Measurements from ENCODE around the gene AP3M1.
"Not testable (repeated sequence)": the region's sequence is repeated elsewhere in the genome, so short reads cannot be mapped to it uniquely, and the experiment has no call there.

AP3M1 gene

GRCh38 chr10:74164716-74165529 lies 14.3 kb upstream of the AP3M1 start:
- in situ Hi-C loops (cut with MboI; ENCODE audit: low sequenced_read_pairs), result no loop called here

- in situ Hi-C loops (cut with MboI; ENCODE audit: low sequenced_read_pairs), result no loop called here
Measured at GRCh38 chr10:74163319-74164068, 12.9 kb upstream of the AP3M1 start.

GRCh38 chr10:74160013-74160412 lies 9.4 kb upstream of the AP3M1 start:
- in situ Hi-C loops (cut with MboI; ENCODE audit: low sequenced_read_pairs), result no loop called here

DNA sequence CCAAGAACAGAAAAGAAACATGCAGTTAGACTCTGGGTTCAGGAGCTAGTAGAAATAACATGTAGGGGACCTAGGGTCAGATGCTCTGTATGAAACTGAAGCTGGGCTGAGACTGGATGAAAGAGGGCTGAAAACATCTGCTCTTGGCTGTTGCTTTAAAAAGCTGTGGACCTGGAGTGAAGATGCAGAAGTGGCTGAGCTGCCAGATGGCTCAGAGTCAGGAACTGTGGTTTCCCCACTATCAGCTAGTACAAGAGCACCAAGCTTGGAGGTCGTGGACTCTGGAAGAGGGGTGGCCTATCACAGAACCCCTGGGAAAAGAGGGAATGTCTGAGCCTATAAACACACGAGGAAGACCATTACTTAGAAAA lies 6.3 kb upstream of the AP3M1 start:
- in situ Hi-C loops (cut with MboI; ENCODE audit: low sequenced_read_pairs), result no loop called here

DNA sequence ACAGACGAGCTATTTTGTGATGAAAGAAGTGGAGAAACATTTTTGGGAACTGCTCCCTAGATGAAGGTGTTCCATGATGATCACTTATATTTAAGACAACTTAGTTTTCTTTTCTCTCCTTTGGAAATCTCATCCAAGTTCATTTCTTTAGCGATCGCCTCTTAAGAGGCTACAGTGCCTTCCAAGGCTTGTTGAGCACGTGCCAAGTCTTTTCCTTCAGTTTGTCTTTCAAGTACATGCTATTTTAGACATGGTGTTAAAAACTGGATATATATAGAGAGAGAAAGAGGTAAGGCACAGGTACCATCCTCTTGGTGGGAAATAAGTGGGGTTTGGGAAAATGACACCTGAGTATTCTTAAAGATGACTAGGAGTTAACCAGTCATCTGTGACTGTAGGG lies 3.0 kb upstream of the AP3M1 start:
- in situ Hi-C loops (cut with MboI; ENCODE audit: low sequenced_read_pairs), result no loop called here

GRCh38 chr10:74153123-74153522 lies 2.5 kb upstream of the AP3M1 start:
- in situ Hi-C loops (cut with MboI; ENCODE audit: low sequenced_read_pairs), result no loop called here

- in situ Hi-C loops (cut with MboI; ENCODE audit: low sequenced_read_pairs), result no loop called here
Measured at GRCh38 chr10:74151879-74152722, 1.5 kb upstream of the AP3M1 start.

- in situ Hi-C loops (cut with MboI; ENCODE audit: low sequenced_read_pairs), result no loop called here
Measured at GRCh38 chr10:74150990-74151878, 606 bp upstream of the AP3M1 start, which contains the start of gene ADK. Gene ADK (plus strand): TSS chr10:74151221. CDS start chr10:74151279, 58 bp downstream.

DNA sequence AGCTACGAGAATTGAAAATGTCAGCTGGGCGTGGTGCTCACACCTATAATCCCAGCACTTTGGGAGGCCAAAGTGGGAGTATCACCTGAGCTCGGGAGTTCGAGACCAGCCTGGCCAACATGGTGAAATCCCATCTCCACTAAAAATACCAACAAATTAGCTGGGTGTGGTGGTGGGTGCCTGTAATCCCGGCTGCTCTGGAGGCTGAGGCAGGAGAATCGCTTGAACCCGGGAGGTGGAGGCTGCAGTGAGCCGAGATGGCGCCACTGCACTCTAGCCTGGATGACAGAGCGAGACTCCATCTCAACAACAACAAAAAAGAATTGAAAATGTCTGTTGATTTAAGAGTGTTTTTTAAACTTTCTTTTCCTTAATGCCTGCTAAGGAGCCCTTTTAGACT lies 3.6 kb downstream of the AP3M1 start:
- in situ Hi-C loops (cut with MboI; ENCODE audit: low sequenced_read_pairs), result not testable (repeated sequence)

- in situ Hi-C loops (cut with MboI; ENCODE audit: low sequenced_read_pairs), result no loop called here
Measured at GRCh38 chr10:74145133-74145532, 5.5 kb downstream of the AP3M1 start.

DNA sequence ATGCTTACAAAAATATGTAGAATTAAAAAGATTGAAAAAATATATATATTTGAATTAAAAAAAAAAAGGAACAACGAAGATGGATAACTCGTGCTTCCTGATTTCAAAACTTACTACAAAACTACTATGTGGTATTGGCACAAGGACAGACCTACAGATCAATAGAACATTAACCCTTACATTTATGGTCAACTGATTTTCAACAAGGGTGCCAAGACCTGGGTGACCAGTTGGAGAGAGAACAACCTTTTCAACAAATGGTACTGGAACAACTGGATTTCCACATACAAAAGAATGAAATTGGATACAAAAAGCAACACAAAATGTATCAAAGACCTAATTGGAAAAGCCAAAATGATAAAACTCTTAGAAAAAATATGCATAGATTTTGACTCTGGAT lies 10.1 kb downstream of the AP3M1 start:
- in situ Hi-C loops (cut with MboI; ENCODE audit: low sequenced_read_pairs), result no loop called here

DNA sequence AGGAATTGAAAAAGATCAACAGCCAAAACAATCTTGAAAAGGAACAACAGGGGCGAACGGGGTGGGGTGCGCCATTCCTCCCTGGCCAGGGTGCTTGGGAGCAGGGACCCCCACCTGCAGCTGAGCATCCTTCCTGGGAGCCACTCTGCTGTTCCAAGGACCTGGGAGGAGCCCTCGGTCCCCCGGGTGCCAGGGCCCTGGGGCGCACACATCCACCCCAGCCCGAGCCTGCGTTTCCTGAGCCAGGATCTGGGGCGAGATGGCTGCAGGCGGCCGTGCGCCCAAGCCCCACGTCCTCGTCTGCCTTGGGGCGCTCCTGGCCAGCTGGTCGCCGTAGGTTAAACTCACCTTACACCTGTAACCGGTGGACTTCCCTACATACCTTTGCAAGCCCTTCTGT lies 10.6 kb downstream of the AP3M1 start:
- in situ Hi-C loops (cut with MboI; ENCODE audit: low sequenced_read_pairs), result no loop called here

DNA sequence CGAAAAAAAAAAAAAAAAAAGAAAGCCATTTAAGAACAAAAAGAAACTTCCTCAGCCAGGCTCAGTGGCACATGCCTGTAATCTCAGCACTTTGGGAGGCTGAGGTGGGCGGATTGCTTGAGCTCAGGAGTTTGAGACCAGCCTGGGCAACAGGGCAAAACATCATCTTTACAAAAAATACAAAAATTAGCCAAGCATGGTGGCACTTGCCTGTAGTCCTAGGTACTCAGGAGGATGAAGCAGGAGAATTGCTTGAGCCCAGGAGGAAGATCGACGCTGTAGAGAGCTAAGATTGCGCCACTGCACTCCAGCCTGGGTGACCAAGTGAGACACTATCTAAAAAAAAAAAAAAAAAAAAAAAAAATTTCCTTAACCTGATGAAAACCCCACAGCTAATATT lies 12.0 kb downstream of the AP3M1 start:
- in situ Hi-C loops (cut with MboI; ENCODE audit: low sequenced_read_pairs), result not testable (repeated sequence)

DNA sequence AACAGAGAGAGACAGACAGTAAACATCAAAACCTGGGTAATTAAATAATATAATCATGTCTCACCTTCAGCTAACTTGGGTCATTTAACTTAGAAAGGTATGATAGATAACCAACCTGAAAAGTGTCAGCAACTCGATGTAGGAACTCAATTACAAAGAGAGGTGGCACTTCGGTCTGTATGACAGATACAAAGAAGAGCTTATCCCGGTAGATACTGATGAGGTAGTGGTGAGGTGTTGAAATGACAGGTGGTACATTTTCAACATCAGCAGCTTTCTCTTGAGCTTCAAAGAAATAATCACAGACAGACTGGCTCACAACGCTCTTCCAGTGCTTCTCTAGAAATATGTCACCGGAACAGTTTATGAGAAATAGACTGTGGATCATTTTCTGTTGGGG lies 12.6 kb downstream of the AP3M1 start:
- in situ Hi-C loops (cut with MboI; ENCODE audit: low sequenced_read_pairs), result no loop called here

GRCh38 chr10:74135452-74135851 lies 15.2 kb downstream of the AP3M1 start:
- in situ Hi-C loops (cut with MboI; ENCODE audit: low sequenced_read_pairs), result no loop called here

GRCh38 chr10:74133923-74134820 lies 16.5 kb downstream of the AP3M1 start:
- in situ Hi-C loops (cut with MboI; ENCODE audit: low sequenced_read_pairs), result no loop called here

GRCh38 chr10:74123081-74123480 lies 27.5 kb downstream of the AP3M1 start:
- in situ Hi-C loops (cut with MboI; ENCODE audit: low sequenced_read_pairs), result no loop called here

DNA sequence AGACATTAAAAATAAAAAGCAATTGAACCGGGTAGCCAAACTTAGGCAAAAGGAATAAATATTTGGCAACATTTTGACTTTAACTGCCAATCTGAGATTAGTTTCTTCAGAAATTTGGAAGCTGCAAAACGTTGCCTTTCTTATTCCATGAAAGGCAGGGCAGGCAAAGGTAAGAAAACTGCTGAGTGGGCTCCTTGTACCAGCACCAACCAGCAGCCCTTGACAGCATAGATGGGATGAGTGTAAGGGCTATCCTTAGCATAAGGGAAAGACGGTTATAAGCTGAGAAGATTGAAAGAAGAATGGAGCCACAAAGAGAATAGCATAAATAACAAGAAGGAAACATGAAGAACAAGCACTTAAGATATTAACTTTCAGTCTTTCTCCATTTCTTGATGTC lies 28.6 kb downstream of the AP3M1 start:
- in situ Hi-C loops (cut with MboI; ENCODE audit: low sequenced_read_pairs), result no loop called here

DNA sequence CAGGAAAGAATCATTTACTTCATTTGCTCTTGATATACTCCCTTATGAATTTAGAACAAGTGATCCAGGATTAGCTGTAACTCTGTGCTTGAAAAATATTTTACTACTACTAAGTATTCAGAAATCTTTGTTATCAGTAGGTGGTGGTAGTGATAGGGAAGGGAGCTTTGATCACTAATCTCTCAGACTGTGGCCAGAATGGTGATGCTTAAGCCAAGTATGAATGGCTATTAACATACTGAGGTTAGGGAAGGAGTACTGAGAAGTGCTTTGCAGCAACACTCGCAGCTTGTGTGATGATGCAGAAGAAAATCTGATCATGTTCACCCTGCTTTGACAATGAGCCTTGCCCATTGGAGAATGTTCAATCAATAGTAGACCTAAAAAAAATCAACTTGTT lies 29.3 kb downstream of the AP3M1 start:
- in situ Hi-C loops (cut with MboI; ENCODE audit: low sequenced_read_pairs), result no loop called here

Data from HL-60/S4 (cell line).